Spleen (tissue), 11 donors: ENCODE results near the gene AFAP1. TPM values are rescaled to one million over a fixed set of nuclear protein-coding genes. Genes with fewer than 3 reads are reported as not detected.

Experiments used
- DNase-seq: peaks from one replicate; pipeline ENCODE4 v3.0.0-alpha.2; 2020
- H3K27ac ChIP-seq, 8 donors: fragments of 200-600 bp; sonication (generic) in 7 of 8; 1 replicate in 4 of 8; 2 replicates in 4 of 8; pipeline versions ENCODE4 v1.5.0 to v1.8.0; 2016 to 2021; ENCODE audit warnings: inconsistent platforms in 4 of 8, mild to moderate bottlenecking in 4 of 8, moderate library complexity in 1 of 8
- H3K27me3 ChIP-seq, 7 donors: fragments of 200-600 bp; sonication (generic) in 6 of 7; replicated peaks in 1 of 7; 1 replicate in 4 of 7; 2 replicates in 3 of 7; pipeline versions ENCODE4 v1.5.0 to v1.8.0; 2016 to 2021; ENCODE audit warnings: inconsistent platforms in 3 of 7, mild to moderate bottlenecking in 1 of 7
- H3K36me3 ChIP-seq, 6 donors: fragments of 200-600 bp; sonication (generic) in 5 of 6; 1 replicate in 4 of 6; 2 replicates in 2 of 6; pipeline versions ENCODE4 v1.5.0 to v1.8.0; 2016 to 2021; ENCODE audit warnings: inconsistent platforms in 2 of 6
- H3K4me1 ChIP-seq, 6 donors: fragments of 200-600 bp; sonication (generic) in 5 of 6; 1 replicate in 3 of 6; 2 replicates in 3 of 6; pipeline versions ENCODE4 v1.5.0 to v1.8.0; 2016 to 2021; ENCODE audit warnings: inconsistent platforms in 3 of 6
- H3K4me3 ChIP-seq, 8 donors: fragments of 200-600 bp; sonication (generic) in 7 of 8; 1 replicate in 4 of 8; 2 replicates in 4 of 8; pipeline versions ENCODE4 v1.5.0 to v1.8.0; 2016 to 2021; ENCODE audit warnings: inconsistent platforms in 4 of 8, mild to moderate bottlenecking in 4 of 8, moderate library complexity in 2 of 8
- H3K9me3 ChIP-seq, 8 donors: fragments of 200-600 bp; sonication (generic) in 7 of 8; 1 replicate in 4 of 8; 2 replicates in 4 of 8; pipeline versions ENCODE4 v1.5.0 to v1.8.0; 2016 to 2021; ENCODE audit warnings: inconsistent platforms in 4 of 8
- CTCF ChIP-seq, 11 experiments: fragments of 200-600 bp in 7 of 11; fragments of 450-650 bp in 4 of 11; sonication (generic) in 4 of 11; IDR thresholded peaks in 8 of 11; conservative IDR thresholded peaks in 3 of 11; 1 replicate in 7 of 11; 2 replicates in 4 of 11; pipeline versions ENCODE4 v1.4.0 to v1.8.0; 2016 to 2021; ENCODE audit warnings: antibody characterized with exemption in 11 of 11, inconsistent platforms in 4 of 11, mild to moderate bottlenecking in 1 of 11
- POLR2A ChIP-seq, 3 donors: fragments of 450-650 bp; IDR thresholded peaks; one replicate each; pipeline ENCODE4 v1.5.1; 2017; ENCODE audit warnings: antibody characterized with exemption in 3 of 3, mild to moderate bottlenecking in 1 of 3
- POLR2AphosphoS5 ChIP-seq, 3 donors: sonication (generic); formaldehyde crosslinking; IDR thresholded peaks; one replicate each; pipeline ENCODE4 v1.5.1; 2017; ENCODE audit warnings: antibody characterized with exemption in 3 of 3
- WGBS, 5 donors: extraction: QIAGEN DNeasy Blood & Tissue Kit in 3 of 5; methylation state at CpG; one replicate each; pipeline versions ENCODE4 v1.1.5 to v1.1.7; 2013 to 2018; 5-methylcytosine and 5-hydroxymethylcytosine counted together
- intact Hi-C: fragments of 100-400 bp; cut with DNase I; formaldehyde crosslinking; loops from one replicate; pipeline ENCODE4 v1.15.0; 2023; ENCODE audit warnings: low total_unique reads
- polyA plus RNA-seq, 3 donors: library from polyadenylated mRNA; stranded (reverse); fragments of 200-250 nt; gene quantifications; one replicate each; pipeline ENCODE4 v1.2.1, GENCODE V29; 2013
- total RNA-seq, 7 donors: library from RNA; depleted of rRNA in 3 of 7; stranded (reverse); fragments of >200 nt in 3 of 7; fragmentation: NEBNext Ultra II Directional in 4 of 7; extraction: Animal tissue kit (Norgen Biotek cat#: 25700) in 4 of 7; gene quantifications; one replicate each; pipeline versions ENCODE4 v1.1.0 to v1.2.1, GENCODE V29; 2016 to 2021
- donor health status: healthy with polysubstance abuse.
- donor health status: DM: no; HTN: no; CAD: no; lungs with moderate emphysema.
- donor health status: DM: no; HTN: no; CAD: no.
- donor health status: Bipolar disorder and iron deficiency.
- donor health status: healthy.
- donor health status: DM: no; HTN: no; CAD: no.
- donor health status: DM: yes; HTN: yes; CAD: no.

The AFAP1 gene
- total and polyA plus RNA-seq, 10 donors, result 1.6 to 29.2 (median 12.1) TPM

- Histone ChIP-seq H3K27me3 (no peaks in the 10 kb centered on the region), H3K27ac (no peak overlapping the region), H3K9me3 (no peaks in the 10 kb centered on the region), H3K4me1 (no peaks in the 10 kb centered on the region), H3K4me3 (no peak overlapping the region), H3K36me3 (peaks cover 0 to 12% (median 0%) of the 10 kb centered on the region in 6 donors)
- intact Hi-C loops, result no loop called here
- 84 to 94% (median 89%) methylated on average over 5 of the region's 5 CpGs for WGBS, 5 donors
- TF ChIP-seq POLR2A (IDR thresholded peaks at IDR 0.05) (no peak), POLR2AphosphoS5 (IDR thresholded peaks at IDR 0.05) (no peak), CTCF (IDR thresholded peaks at IDR 0.05 in 8 of 11, conservative IDR thresholded peaks at IDR 0.05 in 3 of 11) (no peak)
- no peak for DNase-seq
Measured at GRCh38 chr4:7865533-7865932, 74.1 kb downstream of the AFAP1 start.

GRCh38 chr4:7864685-7865084 is 75.0 kb downstream of the AFAP1 start:
- Histone ChIP-seq H3K36me3 (peaks cover 0 to 12% (median 0%) of the 10 kb centered on the region in 6 donors), H3K9me3 (no peaks in the 10 kb centered on the region), H3K4me3 (no peak overlapping the region), H3K27ac (no peak overlapping the region), H3K27me3 (no peaks in the 10 kb centered on the region), H3K4me1 (no peaks in the 10 kb centered on the region)
- TF ChIP-seq POLR2A (IDR thresholded peaks at IDR 0.05), result no peak
- TF ChIP-seq CTCF (IDR thresholded peaks at IDR 0.05 in 8 of 11, conservative IDR thresholded peaks at IDR 0.05 in 3 of 11), result no peak
- no peak for TF ChIP-seq POLR2AphosphoS5 (IDR thresholded peaks at IDR 0.05)
- DNase-seq, result no peak
- 44 to 95% (median 74%) methylated on average over 2 of the region's 2 CpGs for WGBS, 5 donors
- intact Hi-C loops, result no loop called here

- WGBS, 5 donors, result 92 to 97% (median 94%) methylated on average over 4 of the region's 4 CpGs
- intact Hi-C loops, result no loop called here
- Histone ChIP-seq H3K4me3 (no peak overlapping the region), H3K4me1 (no peaks in the 10 kb centered on the region), H3K36me3 (peaks cover 0 to 12% (median 0%) of the 10 kb centered on the region in 6 donors), H3K9me3 (no peaks in the 10 kb centered on the region), H3K27ac (no peak overlapping the region), H3K27me3 (no peaks in the 10 kb centered on the region)
- DNase-seq, result no peak
- TF ChIP-seq CTCF (IDR thresholded peaks at IDR 0.05 in 8 of 11, conservative IDR thresholded peaks at IDR 0.05 in 3 of 11), result no peak
- TF ChIP-seq POLR2AphosphoS5 (IDR thresholded peaks at IDR 0.05), result no peak
- no peak for TF ChIP-seq POLR2A (IDR thresholded peaks at IDR 0.05)
Measured at GRCh38 chr4:7863911-7864681, 75.6 kb downstream of the AFAP1 start.

GRCh38 chr4:7862561-7863192 is 77.0 kb downstream of the AFAP1 start:
- intact Hi-C loops, result no loop called here

More at GRCh38 chr4:7862561-7863192, 77.0 kb downstream of the AFAP1 start:
- H3K4me3 ChIP-seq, result no peak overlapping the region
- peaks cover 0 to 7% (median 0%) of the 10 kb centered on the region in 6 donors for H3K36me3 ChIP-seq
- no peak overlapping the region for H3K27ac ChIP-seq
- H3K4me1 ChIP-seq, result peaks cover 0 to 5% (median 0%) of the 10 kb centered on the region in 6 donors
- no peak for TF ChIP-seq POLR2AphosphoS5 (IDR thresholded peaks at IDR 0.05)
- no peaks in the 10 kb centered on the region for H3K9me3 ChIP-seq
- WGBS, 5 donors, result 80 to 91% (median 90%) methylated on average over 16 of the region's 16 CpGs
- no peaks in the 10 kb centered on the region for H3K27me3 ChIP-seq
- no peak for DNase-seq
